Fibroblast of lung (primary cell): ENCODE data around the gene NEU2.

Experiments
- EZH2 ChIP-seq: IDR thresholded peaks from 2 replicates; pipeline ENCODE4 v1.5.1; 2012; ENCODE audit warnings: low read length, control low read depth, mild to moderate bottlenecking; ENCODE audit errors: missing control alignments
- TF ChIP-seq, protein P1 (sequence below), 2 donors: IDR thresholded peaks in 1 of 2; conservative IDR thresholded peaks in 1 of 2; 1 replicate in 1 of 2; 2 replicates in 1 of 2; pipeline ENCODE4 v1.5.1; 2011 to 2012; ENCODE audit warnings: low read length in 2 of 2, control low read depth in 1 of 2, inconsistent platforms in 1 of 2, low read depth in 1 of 2, mild to moderate bottlenecking in 1 of 2

DNA sequence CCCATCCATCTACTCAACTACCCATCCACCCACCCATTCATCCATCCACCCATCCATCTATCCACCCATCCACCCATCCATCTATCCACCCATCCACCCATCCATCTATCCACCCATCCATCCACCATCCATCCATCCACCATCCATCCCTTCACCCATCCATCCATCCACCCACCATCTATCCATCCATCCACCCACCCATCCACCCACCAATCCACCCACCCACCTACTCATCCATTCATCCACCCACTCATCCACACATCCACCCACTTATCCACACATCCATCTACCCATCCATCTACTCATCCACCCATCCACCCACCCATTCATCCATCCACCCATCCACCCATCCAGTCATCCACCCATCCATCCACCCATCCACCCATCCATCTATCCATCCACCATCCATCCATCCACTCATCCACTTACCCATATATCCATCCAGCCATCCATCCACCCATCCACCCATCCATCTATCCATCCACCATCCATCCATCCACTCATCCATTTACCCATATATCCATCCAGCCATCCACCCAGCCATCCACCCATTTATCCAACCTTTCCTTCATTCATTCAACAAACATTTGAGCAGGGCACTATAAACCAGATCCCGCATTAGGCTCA is 17.3 kb upstream of the NEU2 start:
- TF ChIP-seq, protein P1, sequence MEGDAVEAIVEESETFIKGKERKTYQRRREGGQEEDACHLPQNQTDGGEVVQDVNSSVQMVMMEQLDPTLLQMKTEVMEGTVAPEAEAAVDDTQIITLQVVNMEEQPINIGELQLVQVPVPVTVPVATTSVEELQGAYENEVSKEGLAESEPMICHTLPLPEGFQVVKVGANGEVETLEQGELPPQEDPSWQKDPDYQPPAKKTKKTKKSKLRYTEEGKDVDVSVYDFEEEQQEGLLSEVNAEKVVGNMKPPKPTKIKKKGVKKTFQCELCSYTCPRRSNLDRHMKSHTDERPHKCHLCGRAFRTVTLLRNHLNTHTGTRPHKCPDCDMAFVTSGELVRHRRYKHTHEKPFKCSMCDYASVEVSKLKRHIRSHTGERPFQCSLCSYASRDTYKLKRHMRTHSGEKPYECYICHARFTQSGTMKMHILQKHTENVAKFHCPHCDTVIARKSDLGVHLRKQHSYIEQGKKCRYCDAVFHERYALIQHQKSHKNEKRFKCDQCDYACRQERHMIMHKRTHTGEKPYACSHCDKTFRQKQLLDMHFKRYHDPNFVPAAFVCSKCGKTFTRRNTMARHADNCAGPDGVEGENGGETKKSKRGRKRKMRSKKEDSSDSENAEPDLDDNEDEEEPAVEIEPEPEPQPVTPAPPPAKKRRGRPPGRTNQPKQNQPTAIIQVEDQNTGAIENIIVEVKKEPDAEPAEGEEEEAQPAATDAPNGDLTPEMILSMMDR (conservative IDR thresholded peaks at IDR 0.05 in 1 of 2, IDR thresholded peaks at IDR 0.05 in 1 of 2; ENCODE audit: low read depth in 1 of 2, low read length in 2 of 2): no peak
- TF ChIP-seq EZH2: no peak
